ENCODE results near the gene CFAP251. TPM values are rescaled to one million over a fixed set of nuclear protein-coding genes. Genes with fewer than 3 reads are reported as not detected.
"Not testable (repeated sequence)": the region's sequence is repeated elsewhere in the genome, so short reads cannot be mapped to it uniquely, and the experiment has no call there.

CFAP251 gene
- total RNA-seq, 2 experiments from 2014 or later = 1.9 to 2.2 TPM

GRCh38 chr12:122036153-122036552 lies 117.8 kb downstream of the CFAP251 start:
- no peak overlapping the region for H3K4me3 Mint-ChIP-seq
- DNase-seq = no peak
- no peaks in the 10 kb centered on the region for H3K36me3 Mint-ChIP-seq (ENCODE audit: low read depth)
- H3K27ac Mint-ChIP-seq = no peak overlapping the region
- H3K9me3 Mint-ChIP-seq = no peaks in the 10 kb centered on the region
- ChIA-PET CTCF (interaction anchor here (0.9 to 1.3 kb wide), 2 partner anchors 9 to 241 kb away, joined by 3 to 4 read pairs; no protein-coding TSS in a partner anchor), POLR2A (no interaction called here)
- no peaks in the 10 kb centered on the region for H3K27me3 Mint-ChIP-seq
- no peaks in the 10 kb centered on the region for H3K4me1 Mint-ChIP-seq

- Mint-ChIP-seq H3K9me3 (no peaks in the 10 kb centered on the region), H3K27me3 (no peaks in the 10 kb centered on the region), H3K4me1 (no peaks in the 10 kb centered on the region), H3K27ac (no peak overlapping the region), H3K36me3 (ENCODE audit: low read depth) (no peaks in the 10 kb centered on the region), H3K4me3 (no peak overlapping the region)
- no peak for DNase-seq
- ChIA-PET POLR2A (no interaction called here), CTCF (no interaction called here)
These were observed 122.4 kb downstream of the CFAP251 start for GRCh38 chr12:122040579-122041386.

GRCh38 chr12:122041458-122041857 lies 123.1 kb downstream of the CFAP251 start:
- H3K9me3 Mint-ChIP-seq; DNase-seq; H3K4me3 Mint-ChIP-seq; H3K36me3 Mint-ChIP-seq (ENCODE audit: low read depth); H3K27ac Mint-ChIP-seq; POLR2A ChIA-PET; H3K27me3 Mint-ChIP-seq; H3K4me1 Mint-ChIP-seq: not testable (repeated sequence)
- CTCF ChIA-PET = interaction anchor here (0.7 kb wide), 1 partner anchor 82 kb away, joined by 3 read pairs; no protein-coding TSS in a partner anchor

- Mint-ChIP-seq H3K27ac (no peak overlapping the region), H3K36me3 (ENCODE audit: low read depth) (no peaks in the 10 kb centered on the region), H3K4me1 (no peaks in the 10 kb centered on the region), H3K9me3 (no peaks in the 10 kb centered on the region), H3K27me3 (no peaks in the 10 kb centered on the region), H3K4me3 (no peak overlapping the region)
- no peak for DNase-seq
- ChIA-PET POLR2A (no interaction called here), CTCF (interaction anchor here (0.7 kb wide), 1 partner anchor 94 kb away, joined by 3 read pairs; no protein-coding TSS in a partner anchor)
These were observed 124.5 kb downstream of the CFAP251 start for GRCh38 chr12:122042910-122043309.

GRCh38 chr12:122043476-122043875 lies 125.1 kb downstream of the CFAP251 start:
- no peak for DNase-seq
- Mint-ChIP-seq H3K27me3 (no peaks in the 10 kb centered on the region), H3K36me3 (ENCODE audit: low read depth) (no peaks in the 10 kb centered on the region), H3K27ac (no peak overlapping the region), H3K4me1 (no peaks in the 10 kb centered on the region), H3K4me3 (no peak overlapping the region), H3K9me3 (no peaks in the 10 kb centered on the region)
- ChIA-PET CTCF (no interaction called here), POLR2A (no interaction called here)

GRCh38 chr12:122045262-122045661 lies 126.9 kb downstream of the CFAP251 start:
- Mint-ChIP-seq H3K4me3 (no peak overlapping the region), H3K27ac (no peak overlapping the region), H3K9me3 (no peaks in the 10 kb centered on the region), H3K27me3 (no peaks in the 10 kb centered on the region), H3K36me3 (ENCODE audit: low read depth) (no peaks in the 10 kb centered on the region), H3K4me1 (no peaks in the 10 kb centered on the region)
- DNase-seq = no peak
- ChIA-PET CTCF (no interaction called here), POLR2A (no interaction called here)

- Mint-ChIP-seq H3K27me3 (no peaks in the 10 kb centered on the region), H3K36me3 (ENCODE audit: low read depth) (no peaks in the 10 kb centered on the region), H3K4me3 (no peak overlapping the region), H3K27ac (no peak overlapping the region), H3K9me3 (no peaks in the 10 kb centered on the region), H3K4me1 (no peaks in the 10 kb centered on the region)
- CTCF ChIA-PET = interaction anchor here (0.7 kb wide), 1 partner anchor 113 kb away, joined by 4 read pairs; no protein-coding TSS in a partner anchor
- POLR2A ChIA-PET = no interaction called here
- no peak for DNase-seq
These were observed 127.8 kb downstream of the CFAP251 start for GRCh38 chr12:122046145-122046544.

GRCh38 chr12:122048151-122048550 lies 129.8 kb downstream of the CFAP251 start:
- Mint-ChIP-seq H3K9me3 (no peaks in the 10 kb centered on the region), H3K4me3 (no peak overlapping the region), H3K27ac (no peak overlapping the region), H3K36me3 (ENCODE audit: low read depth) (no peaks in the 10 kb centered on the region), H3K4me1 (no peaks in the 10 kb centered on the region), H3K27me3 (no peaks in the 10 kb centered on the region)
- DNase-seq = no peak
- ChIA-PET CTCF (interaction anchor here (1.4 to 1.6 kb wide), 3 partner anchors 75 to 130 kb away, joined by 3 to 5 read pairs (median 4); partner anchors contain the start of gene CFAP251), POLR2A (no interaction called here)

GRCh38 chr12:122049827-122050226 lies 131.4 kb downstream of the CFAP251 start:
- ChIA-PET CTCF (interaction anchor here (1.4 kb wide), 1 partner anchor 83 kb away, joined by 3 read pairs; no protein-coding TSS in a partner anchor), POLR2A (no interaction called here)
- Mint-ChIP-seq H3K27me3 (no peaks in the 10 kb centered on the region), H3K4me3 (no peak overlapping the region), H3K36me3 (ENCODE audit: low read depth) (no peaks in the 10 kb centered on the region), H3K9me3 (no peaks in the 10 kb centered on the region), H3K4me1 (peaks cover 3% of the 10 kb centered on the region), H3K27ac (no peak overlapping the region)
- DNase-seq = no peak

- ChIA-PET CTCF (interaction anchor here (3.0 kb wide), 1 partner anchor 72 kb away, joined by 14 read pairs; no protein-coding TSS in a partner anchor), POLR2A (no interaction called here)
- H3K27ac Mint-ChIP-seq = no peak overlapping the region
- no peaks in the 10 kb centered on the region for H3K9me3 Mint-ChIP-seq
- H3K27me3 Mint-ChIP-seq = no peaks in the 10 kb centered on the region
- H3K4me1 Mint-ChIP-seq = peaks cover 3% of the 10 kb centered on the region
- DNase-seq = no peak
- no peaks in the 10 kb centered on the region for H3K36me3 Mint-ChIP-seq (ENCODE audit: low read depth)
- no peak overlapping the region for H3K4me3 Mint-ChIP-seq
These were observed 132.3 kb downstream of the CFAP251 start for GRCh38 chr12:122050706-122051105.

GRCh38 chr12:122051231-122051876 lies 133.0 kb downstream of the CFAP251 start:
- DNase-seq = no peak
- CTCF ChIA-PET = interaction anchor here (3.0 kb wide), 1 partner anchor 72 kb away, joined by 14 read pairs; no protein-coding TSS in a partner anchor
- no peaks in the 10 kb centered on the region for H3K9me3 Mint-ChIP-seq
- H3K27ac Mint-ChIP-seq = no peak overlapping the region
- POLR2A ChIA-PET = no interaction called here
- H3K4me3 Mint-ChIP-seq = no peak overlapping the region
- peaks cover 3% of the 10 kb centered on the region for H3K4me1 Mint-ChIP-seq
- no peaks in the 10 kb centered on the region for H3K36me3 Mint-ChIP-seq (ENCODE audit: low read depth)
- no peaks in the 10 kb centered on the region for H3K27me3 Mint-ChIP-seq

- Mint-ChIP-seq H3K36me3 (ENCODE audit: low read depth) (no peaks in the 10 kb centered on the region), H3K27ac (no peak overlapping the region), H3K4me1 (peaks cover 3% of the 10 kb centered on the region), H3K9me3 (no peaks in the 10 kb centered on the region), H3K27me3 (no peaks in the 10 kb centered on the region), H3K4me3 (no peak overlapping the region)
- CTCF ChIA-PET = interaction anchor here (1.1 to 3.0 kb wide), 2 partner anchors 71 to 138 kb away, joined by 3 to 14 read pairs; no protein-coding TSS in a partner anchor
- no peak for DNase-seq
- POLR2A ChIA-PET = interaction anchor here (0.7 kb wide), 1 partner anchor 151 kb away, joined by 3 read pairs; no protein-coding TSS in a partner anchor
These were observed 133.9 kb downstream of the CFAP251 start for GRCh38 chr12:122052285-122052684.
